Ecto neural progenitor cell (in vitro differentiated cells): ENCODE results near the gene HSPA14.
"Not testable (repeated sequence)": the region's sequence is repeated elsewhere in the genome, so short reads cannot be mapped to it uniquely, and the experiment has no call there.

Experiments used
- DNase-seq: peaks from one replicate; pipeline ENCODE4 v3.0.0-alpha.2; 2018; ENCODE audit warnings: low spot score

The HSPA14 gene

DNA sequence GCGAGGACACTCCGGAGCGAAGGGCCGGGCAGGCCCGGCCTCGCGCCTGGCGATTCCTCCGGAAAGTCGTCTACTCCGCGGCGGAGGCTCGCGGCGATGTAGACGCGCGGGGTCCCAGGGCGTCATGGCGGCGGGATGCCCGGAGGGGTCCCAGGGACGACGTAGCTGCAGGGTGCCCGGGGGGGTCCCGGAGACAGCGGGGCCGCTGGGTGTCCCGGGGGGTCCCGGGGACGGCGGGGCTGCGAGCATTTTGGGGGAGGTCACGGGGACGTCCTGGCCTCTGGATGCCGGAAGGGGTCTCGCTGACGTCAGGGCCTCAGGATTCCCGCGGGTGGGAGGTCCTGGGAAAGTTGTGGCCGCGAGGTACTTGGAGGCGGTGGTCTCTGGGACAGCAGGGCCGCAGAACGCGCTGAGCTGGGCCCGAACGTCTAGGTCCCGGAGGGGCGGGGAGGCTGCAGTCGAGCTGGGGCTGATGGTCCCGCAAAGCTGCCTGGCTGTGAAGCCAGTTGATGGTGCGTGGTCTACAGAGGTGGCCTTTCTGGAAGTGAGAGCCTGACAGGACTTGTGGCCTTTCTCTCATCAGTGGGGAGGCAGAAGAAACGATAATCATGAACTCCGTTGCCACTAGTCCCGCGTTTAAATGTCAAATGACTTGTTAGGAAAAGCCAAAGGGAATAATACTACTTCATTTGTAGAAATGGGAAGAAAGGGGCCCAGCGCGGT lies 637 bp downstream of the HSPA14 start:
- DNase-seq = peak; percentile 85

DNA sequence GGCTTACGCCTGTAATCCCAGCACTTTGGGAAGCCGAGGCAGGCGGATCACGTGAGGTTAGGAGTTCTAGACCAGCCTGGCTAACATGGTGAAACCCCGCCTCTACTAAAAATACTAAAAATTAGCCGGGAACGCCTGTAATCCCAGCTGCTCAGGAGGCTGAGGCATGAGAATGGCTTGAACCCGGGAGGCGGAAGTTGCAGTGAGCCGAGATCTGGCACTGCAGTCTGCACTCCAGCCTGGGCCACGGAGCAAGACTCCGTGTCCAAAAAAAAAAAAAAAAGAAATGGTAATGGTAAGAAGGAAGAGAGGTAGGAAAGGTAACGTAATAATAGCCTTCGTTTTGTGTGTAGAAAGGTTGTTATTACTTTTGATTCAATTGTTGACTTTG lies 1.2 kb downstream of the HSPA14 start:
- DNase-seq = no peak

DNA sequence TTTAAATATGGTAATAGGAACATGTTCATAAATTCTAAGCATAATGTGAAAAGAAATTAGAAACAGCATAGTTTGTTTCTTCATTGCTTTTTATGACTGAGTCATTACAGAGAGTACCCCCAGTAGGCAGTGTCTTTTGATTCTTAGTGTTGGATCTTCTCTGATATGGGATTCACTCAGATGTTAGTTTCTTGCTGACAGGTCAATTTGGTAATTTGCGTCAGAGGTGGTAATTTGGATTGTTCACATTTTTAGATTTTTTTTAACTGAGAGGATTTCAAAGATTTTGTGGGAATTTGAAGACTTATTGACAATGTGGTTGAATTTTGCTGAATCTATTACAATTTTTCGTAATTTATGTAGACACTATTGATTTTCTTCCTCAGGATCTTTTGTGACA lies 2.1 kb downstream of the HSPA14 start:
- no peak for DNase-seq

DNA sequence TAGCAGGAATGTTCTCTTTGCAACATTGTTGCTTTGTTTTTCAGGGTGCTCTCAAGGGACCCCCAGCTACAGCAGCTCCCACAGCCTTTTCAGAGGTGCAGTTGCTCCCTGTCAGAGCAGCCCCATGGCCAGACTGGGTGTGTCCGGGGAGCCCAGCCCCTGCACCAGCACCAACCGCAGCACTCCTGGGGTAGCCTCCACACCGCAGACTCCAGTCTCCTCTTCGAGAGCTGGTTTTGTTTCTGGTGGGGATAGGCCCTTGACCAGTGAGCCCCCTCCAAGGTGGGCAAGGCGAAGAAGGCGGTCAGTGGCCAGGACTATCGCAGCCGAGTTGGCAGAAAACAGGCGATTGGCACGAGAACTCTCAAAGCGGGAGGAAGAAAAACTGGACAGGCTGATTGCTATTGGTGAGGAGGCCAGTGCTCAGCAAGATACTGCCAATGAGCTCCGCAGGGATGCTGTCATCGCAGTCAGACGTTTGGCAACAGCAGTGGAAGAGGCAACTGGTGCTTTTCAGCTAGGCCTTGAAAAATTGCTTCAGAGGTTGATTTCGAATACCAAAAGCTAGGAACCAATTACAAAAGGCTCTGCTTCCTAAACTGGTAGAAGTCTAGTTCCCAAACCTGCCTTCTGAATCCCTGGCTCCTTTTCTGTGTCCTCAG lies 5.4 kb downstream of the HSPA14 start:
- DNase-seq = no peak

DNA sequence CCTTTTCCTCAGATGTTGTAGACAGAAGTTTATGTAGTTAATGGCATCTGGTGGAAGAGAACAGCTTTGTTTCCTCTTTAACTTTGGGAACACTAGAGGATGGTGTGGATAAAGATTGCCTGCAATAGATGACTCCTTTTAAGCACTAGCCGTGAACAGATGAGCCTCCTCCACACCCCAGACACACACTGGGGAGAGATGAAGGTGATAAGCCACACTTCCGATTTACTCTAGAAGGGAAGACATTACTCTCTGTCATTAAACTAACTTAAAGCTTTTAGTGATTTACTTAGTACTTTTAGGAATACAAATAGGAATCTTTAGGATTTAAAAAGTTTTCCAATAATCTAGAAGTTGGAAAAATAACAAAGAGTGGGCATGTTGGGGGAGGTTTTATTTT lies 6.8 kb downstream of the HSPA14 start:
- DNase-seq = no peak

DNA sequence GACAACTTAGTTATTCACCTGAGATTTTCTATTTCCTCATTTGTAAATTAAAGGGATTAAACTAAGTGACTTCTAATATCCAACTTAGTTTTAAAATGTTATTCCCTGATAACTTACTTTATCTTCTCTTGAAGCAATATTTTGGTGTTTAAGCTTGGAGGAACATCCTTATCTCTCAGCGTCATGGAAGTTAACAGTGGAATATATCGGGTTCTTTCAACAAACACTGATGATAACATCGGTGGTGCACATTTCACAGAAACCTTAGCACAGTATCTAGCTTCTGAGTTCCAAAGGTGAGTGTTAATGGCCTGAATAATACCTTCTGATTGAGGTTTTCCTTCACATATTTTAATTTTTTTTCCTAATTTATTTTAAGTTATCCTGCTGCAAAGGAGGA lies 14.1 kb downstream of the HSPA14 start:
- no peak for DNase-seq

DNA sequence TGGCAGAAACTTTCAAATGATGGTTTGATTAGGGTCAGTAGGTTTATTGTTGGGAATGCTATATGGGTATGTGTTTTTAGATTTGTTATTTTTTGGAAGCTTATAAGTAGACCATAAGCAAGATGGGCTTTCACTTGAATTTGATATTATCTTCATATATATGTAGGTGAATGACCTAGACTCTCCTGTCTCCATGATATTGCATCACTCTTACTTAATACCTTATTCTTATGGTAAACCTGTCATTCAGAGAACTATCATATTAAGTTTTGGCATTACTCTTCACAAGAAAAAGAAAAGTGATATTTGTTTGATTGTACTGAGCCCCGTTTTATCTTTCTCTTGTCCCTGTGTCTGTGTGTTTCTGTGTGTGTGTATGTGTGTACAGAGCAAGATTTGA lies 17.3 kb downstream of the HSPA14 start:
- DNase-seq = no peak

DNA sequence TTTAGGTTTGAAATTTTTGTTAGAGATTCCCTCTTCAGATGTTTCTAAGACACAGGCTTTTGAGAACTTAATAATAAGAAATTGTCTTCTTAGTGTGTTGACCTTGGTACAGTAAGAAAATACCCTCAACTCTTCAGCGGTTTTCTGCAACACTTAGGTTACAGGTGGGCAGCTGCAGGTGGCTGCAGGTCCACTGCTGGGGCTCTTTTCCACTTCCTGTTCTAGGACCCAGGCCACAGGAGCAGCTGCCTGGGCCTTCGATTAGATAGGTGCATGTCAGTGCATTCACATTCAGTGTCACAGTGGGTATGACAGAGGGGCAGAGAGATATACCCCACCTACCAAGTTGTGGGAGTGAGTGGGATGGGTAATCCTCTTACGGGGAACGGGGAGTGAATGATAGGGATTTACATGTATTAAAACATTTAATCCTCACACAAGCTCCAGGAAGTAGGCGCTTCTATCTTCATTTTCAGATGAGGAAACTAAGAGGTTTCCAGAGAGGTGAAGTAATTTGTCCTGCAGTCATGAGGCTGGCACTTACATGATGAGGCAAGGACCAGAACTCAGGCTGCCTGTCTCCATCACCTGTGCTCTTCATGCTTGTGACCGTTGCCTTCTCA lies 20.3 kb downstream of the HSPA14 start:
- no peak for DNase-seq

DNA sequence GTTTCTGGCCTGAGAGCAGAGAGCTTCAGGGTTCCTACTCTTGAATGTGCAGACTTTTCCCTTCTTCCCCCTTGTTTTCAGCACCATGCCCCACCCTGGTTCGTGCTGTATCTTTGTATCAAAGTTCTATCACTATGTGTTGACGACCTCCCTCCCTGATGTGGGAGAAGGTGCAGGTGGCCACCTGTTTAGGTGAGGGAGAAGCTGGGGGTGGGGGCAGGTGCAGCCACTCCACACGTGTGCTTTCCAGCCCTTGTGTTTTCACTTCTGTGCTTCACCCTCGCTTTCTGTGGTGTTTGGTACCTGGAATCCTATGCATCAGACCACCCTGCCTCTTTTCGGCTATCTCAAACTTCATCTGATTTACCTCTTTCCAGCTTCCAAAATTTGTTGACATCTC lies 20.9 kb downstream of the HSPA14 start:
- DNase-seq = no peak

DNA sequence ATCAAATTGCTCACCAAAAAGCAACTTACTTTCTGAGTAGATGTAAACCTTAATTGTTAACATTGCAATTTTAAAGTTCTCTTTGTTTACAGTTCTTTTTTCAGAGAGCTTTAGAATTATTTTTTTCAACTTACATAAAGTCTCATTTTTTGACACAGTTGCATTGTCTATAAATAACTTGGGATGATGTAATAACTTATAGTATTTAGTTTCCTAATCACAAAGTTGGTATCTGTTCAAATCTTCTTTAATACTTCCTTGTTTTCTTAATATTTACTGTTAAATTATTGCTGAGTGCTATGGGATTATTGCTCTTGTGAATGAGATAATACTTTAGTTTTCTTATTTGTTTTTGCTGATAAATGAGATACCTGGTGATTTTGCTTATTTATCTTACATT lies 21.7 kb downstream of the HSPA14 start:
- no peak for DNase-seq

DNA sequence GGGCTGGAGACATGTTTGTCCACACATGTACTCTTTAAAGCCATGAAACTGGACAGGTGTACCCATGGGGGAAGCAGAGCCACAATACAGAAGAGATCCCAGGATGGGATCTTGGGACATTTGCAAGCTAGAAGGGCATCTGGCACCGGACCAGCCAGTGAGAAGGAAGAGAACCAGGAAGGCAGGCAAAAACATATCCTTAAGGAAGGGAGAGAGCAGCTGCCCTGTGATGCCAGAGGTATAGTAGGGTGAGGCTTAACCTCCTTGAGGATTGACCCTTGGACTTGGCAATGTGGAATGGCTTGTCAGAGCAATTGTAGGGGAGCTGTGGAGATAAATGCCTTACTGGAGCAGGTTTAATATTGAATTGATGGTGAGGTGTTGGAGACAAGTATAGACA lies 22.7 kb downstream of the HSPA14 start:
- DNase-seq = no peak

DNA sequence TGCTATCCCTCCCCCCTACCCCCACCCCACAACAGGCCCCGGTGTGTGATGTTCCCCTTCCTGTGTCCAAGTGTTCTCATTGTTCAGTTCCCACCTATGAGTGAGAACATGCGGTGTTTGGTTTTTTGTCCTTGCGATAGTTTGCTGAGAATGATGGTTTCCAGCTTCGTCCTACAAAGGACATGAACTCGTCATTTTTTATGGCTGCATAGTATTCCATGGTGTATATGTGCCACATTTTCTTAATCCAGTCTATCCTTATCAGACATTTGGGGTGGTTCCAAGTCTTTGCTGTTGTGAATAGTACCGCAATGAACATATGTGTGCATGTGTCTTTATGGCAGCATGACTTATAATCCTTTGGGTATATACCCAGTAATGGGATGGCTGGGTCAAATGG lies 26.4 kb downstream of the HSPA14 start:
- not testable (repeated sequence) for DNase-seq

DNA sequence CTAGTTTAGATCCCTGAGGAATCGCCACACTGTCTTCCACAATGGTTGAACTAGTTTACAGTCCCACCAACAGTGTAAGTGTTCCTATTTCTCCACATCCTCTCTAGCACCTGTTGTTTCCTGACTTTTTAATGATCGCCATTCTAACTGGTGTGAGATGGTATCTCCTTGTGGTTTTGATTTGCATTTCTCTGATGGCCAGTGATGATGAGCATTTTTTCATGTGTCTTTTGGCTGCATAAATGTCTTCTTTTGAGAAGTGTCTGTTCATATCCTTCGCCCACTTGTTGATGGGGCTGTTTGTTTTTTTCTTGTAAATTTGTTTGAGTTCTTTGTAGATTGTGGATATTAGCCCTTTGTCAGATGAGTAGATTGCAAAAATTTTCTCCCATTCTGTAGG lies 26.8 kb downstream of the HSPA14 start:
- DNase-seq = not testable (repeated sequence)

DNA sequence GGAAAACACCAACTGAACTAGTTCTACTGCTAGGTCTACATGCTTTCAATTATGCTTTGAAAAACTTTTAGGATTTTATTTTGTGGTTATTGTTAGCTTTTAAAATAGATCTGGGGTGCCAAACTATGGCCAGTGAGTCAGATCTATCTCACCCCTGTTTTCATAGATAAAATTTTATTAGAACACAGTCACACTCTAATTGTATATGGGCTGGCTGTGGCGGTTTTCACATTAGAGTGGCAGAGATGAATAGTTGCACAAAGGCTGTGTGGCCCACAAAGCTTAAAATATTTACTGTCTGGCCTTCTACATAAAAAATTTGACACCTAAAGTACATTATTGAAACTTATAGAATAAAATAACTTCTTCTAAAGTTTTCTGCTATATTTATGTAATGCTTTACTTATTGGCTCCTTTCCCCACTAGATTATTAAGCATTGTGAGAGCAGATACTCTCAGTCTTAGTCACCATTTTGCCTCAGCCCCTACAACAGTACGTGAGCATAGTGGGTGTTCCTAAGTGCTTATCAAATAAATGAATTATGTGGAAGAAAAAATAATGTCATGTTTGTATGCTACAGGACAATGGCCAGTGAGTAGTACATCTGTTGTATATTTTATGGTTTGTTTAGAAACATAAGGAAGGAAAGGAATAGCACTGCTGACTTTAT lies 35.1 kb downstream of the HSPA14 start:
- DNase-seq = no peak

DNA sequence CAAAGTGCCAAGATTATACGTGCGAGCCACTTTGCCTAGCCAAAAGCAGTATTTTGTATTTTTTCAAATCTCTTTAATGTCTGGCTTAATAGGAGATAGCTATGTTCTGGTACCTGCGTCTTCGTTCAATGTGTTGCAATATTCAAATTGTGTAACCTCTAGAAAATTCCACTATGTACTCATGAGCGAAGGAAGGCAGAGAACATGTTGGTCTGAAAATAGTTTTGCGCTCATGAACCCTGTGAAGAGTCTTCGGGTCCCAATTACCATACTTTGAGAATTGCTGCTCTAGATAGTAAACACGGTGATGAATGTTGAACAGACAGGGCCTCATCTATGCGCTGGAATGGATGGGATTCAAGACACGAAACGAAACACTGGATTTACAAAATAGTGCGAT lies 37.8 kb downstream of the HSPA14 start:
- DNase-seq = no peak

DNA sequence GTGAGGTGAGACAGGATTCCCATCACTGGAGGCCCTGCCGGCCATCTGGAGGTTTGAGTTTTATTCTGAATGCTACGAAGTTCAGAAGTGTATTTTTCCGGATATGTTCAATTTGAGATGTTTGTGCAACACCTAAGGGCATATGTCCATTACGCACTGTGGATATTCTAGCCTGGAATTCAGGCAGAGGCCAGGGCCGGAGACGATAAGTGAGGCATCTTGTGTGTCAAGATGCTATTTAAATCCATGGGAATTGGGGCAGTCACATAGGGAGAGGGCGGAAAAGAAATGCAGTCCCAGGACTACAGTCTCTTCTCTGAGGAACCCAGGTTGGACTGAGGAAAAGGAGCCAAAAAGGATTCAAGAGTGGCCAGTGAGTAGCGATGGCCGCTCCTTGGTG lies 38.7 kb downstream of the HSPA14 start:
- DNase-seq = no peak

DNA sequence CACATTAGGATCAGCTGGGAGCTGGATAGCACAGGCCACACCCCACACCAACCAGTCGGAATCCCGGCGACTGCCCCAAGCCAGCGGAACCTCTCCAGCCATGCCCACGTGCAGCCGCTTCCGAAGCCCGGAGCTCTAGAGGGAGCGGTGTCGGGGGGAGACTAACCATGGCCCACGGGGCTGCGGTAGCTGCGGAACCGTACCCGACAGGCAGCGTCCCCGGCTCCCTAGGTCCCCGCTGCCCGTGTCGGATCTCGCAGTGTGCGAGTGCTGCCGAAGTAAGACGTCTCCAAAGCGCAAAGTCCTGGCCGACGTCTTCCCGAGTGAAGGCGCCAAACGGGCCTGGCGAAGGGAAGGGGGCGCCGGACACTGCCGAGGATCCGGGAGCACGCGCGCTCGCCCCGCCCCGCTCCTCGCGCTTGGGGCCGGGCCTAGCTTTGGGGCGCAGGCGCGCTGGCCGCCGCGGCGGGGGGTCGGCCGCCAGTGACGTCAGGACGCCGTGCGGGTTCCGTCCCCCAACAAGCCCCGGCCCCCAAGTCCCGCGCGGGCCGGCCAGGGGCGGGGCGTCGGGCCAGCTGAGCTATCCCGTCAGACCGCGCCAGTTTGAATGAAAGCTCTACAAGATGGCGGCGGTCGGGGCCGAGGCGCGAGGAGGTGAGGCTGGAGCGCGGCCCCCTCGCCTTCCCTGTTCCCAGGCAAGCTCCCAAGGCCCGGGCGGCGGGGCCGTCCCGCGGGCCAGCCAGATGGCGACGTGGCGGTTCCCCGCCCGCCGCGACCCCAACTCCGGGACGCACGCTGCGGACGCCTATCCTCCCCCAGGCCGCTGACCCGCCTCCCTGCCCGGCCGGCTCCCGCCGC lies 40.4 kb downstream of the HSPA14 start, which contains the start of gene SUV39H2:
Gene SUV39H2 (plus strand): TSS at position 601 of the 858 bp plus-strand sequence. CDS start 23 bp downstream, at position 624.
- DNase-seq = peak; percentile 97

DNA sequence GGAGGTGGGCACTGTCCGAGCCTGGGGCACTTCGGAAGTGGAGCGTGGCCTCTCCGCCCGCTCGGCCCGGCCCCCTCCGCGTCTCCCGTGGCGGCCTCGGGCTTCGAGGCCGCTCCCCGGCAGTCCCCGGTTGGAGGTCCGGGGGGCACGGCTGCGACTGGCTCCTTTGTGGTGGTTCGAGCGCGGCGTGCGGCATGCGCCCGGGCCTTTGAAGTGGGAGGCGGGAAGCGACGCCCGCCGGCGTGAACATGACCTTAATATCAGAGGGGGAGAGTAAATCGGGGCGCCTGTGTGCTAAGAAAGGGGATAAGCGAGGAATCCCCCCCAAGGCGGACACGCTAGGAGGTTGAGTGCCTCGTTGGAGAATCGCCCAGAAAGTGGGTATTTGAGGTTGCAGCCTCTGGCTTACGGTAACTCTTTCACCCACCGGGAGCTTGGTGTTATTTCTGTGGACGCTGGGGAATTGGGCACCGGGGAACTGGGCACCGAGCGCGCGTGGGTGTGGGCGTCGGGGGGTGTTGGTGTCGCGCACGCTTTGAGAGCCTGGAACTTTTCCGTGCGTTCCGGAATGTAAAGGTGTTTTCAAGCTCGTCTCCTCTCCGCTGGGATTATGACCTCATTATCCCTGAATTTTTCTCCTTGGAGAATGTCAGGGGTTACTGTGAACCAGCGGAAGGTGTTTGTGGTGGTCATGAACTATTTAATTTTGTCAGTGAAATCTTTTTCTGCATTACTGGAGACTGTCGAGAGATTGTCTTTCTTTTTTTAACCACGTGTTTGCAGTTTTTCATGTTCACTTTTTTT lies 41.2 kb downstream of the HSPA14 start:
- peak; percentile 53 for DNase-seq

DNA sequence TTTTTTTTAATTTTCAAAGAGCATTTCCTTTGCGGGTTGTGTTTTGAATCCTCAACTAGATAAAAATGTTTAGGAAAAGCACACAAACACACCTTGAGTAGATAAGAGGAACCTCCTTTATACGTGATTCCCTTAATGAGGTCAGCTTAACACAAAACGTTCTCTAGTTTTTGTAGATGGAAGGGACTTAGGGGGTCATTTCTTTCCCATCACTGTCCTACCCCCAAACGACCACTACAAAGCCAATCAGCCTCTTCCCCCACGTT lies 41.8 kb downstream of the HSPA14 start:
- DNase-seq = no peak

DNA sequence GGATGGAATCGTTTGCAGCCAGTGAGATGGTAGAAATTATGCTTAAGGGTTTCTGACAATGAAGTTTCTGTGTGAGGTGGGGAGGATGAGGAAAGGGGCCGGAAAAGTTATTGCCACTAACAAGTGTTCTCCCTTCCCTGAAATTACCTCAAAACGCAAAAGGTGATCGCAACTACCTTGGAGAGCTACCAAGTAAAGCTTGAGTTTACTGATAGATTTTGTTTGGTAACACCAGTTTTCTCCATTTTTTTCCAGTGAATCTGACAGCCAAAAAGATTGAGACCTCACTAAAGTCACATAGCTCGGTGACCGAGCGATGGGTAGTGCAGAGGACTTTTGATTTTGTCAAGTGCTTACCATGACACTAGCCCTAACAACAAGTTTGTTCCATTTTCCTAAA lies 42.1 kb downstream of the HSPA14 start:
- no peak for DNase-seq

DNA sequence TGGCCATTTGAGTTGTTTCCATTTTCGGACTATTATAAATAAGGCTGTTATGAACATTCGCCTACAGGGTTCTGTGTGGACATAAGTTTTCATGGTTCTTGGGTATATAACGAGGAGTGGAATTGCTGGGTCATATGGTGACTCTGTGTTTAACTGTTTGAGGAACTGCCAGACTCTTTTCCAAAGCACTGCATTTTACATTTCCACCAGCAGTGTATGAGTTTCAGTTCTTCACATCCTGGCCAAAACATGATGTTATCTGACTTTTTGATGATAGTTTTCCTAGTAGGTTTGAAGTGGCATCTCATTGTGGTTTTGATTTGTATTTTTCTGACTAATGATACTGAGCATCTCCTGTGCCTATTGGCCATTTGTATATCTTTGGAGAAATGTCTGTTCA lies 46.0 kb downstream of the HSPA14 start:
- no peak for DNase-seq
